ENCODE results near the gene PHOX2A.

DNA sequence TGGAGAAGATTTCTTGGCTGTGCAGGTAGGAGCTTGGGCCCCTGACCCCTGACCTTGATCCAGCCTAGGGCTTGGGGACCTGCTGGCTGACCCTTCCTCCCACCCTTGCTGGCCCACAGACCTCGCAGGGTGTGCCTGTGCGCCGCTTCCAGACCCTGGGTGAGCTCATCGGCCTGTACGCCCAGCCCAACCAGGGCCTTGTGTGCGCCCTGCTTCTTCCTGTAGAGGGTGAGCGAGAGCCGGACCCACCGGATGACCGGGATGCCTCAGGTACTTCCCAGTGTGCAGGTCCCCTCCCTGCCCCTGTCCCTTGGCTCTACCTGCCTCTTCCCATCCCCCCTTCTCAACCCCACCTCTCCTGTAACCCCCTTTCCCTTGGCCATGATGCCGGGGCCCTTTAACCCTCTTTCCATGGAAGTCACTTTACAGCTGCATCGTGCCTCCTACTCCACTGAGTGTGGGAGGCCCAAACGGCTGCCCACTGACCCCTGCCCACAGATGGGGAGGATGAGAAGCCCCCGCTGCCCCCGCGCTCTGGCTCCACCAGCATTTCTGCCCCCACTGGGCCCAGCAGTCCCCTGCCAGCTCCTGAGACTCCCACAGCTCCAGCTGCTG lies 15.6 kb downstream of the PHOX2A start:
- TF ChIP-seq POLR2A (IDR thresholded peaks at IDR 0.05; ENCODE audit: low read depth, low read length) (no peak), POLR2AphosphoS5 (IDR thresholded peaks at IDR 0.05; ENCODE audit: low read depth, low read length) (no peak; the same call in 1 of the 2 replicates)

All from GM12891 (cell line).